VCaP (cell line): ENCODE results near the gene TNFRSF12A.

ENCODE experiments used
- H3K27ac ChIP-seq: fragments of 450-650 bp; 2 replicates; pipeline ENCODE4 v1.5.1; 2017
- CTCF ChIP-seq: fragments of 450-650 bp; conservative IDR thresholded peaks from 2 replicates; pipeline ENCODE4 v1.5.1; 2017; ENCODE audit warnings: mild to moderate bottlenecking, moderate library complexity

Gene TNFRSF12A

GRCh38 chr16:2986623-2987188, 33.5 kb upstream of the TNFRSF12A start:
- H3K27ac ChIP-seq, result no peak overlapping the region
- TF ChIP-seq CTCF, result no peak

GRCh38 chr16:2987286-2987685, 32.9 kb upstream of the TNFRSF12A start:
- H3K27ac ChIP-seq, result no peak overlapping the region
- no peak for TF ChIP-seq CTCF

DNA sequence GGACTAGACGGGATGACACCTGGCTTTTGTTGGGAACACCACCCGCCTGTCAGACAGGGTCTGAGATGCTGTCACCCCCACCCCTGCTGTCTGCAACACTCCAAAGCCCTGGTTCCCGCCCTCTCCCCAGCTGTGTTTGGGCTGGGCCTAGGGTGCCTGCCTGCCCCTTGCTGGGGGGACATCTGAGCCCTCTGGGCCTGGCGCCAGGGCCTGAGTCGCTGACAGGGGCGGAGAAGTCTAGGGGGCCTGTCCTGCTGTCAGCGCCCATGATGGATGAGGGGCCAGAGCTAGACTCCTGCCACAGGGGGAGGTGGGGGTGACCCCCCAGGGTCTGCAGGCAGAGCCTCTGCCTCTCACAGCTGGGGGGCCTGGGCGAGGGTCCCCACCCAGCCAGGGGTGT, 32.3 kb upstream of the TNFRSF12A start:
- H3K27ac ChIP-seq, result no peak overlapping the region
- TF ChIP-seq CTCF, result no peak

DNA sequence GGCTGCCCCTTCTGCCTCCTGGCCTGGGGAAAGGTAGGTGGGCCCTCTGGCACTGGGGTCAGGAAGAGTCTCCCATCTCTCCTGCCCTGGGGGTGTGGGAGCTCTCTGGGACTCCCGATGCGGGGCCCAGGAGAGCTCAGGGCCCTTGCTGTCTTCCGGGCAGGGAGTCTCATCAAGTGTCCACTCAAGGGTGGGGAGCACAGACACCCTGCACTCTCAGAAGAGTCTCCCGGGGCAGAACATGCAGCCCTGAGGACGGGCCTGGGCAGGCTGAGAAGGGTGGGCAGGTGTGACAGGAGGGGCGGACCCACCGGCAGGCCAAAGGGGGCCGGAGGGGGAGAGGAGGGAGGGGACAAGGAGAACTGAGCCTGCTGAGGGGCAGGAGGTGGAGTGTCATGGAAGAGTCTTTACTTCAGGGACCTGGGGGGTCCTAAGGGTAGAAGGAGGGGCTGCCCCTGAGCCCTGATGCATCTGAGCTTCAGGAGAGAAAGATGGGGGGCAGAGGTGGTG, 31.5 kb upstream of the TNFRSF12A start:
- TF ChIP-seq CTCF, result no peak
- H3K27ac ChIP-seq, result no peak overlapping the region

DNA sequence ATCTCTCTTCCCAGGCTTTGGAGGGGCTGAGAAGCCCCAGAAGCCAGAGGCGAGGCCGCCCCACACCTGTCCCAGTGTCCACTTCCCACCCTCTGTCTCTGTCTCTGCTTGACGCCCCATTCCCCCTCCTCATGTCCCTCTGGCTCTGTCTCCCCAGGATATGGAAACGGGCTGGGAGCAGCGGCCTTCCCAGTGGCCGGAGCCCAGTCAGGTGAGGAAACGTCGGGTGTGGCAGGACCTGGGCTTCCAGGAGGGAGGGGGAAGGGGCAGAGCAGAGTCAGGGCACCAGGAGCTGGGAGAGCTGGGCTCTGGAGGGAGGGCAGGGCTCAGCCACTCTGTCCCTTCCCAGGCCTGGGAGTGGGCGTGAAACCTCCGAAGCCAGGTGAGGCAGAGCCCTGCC, 29.3 kb upstream of the TNFRSF12A start:
- H3K27ac ChIP-seq, result no peak overlapping the region
- TF ChIP-seq CTCF, result no peak

GRCh38 chr16:2991566-2992261, 28.5 kb upstream of the TNFRSF12A start:
- no peak for TF ChIP-seq CTCF
- H3K27ac ChIP-seq, result no peak overlapping the region

DNA sequence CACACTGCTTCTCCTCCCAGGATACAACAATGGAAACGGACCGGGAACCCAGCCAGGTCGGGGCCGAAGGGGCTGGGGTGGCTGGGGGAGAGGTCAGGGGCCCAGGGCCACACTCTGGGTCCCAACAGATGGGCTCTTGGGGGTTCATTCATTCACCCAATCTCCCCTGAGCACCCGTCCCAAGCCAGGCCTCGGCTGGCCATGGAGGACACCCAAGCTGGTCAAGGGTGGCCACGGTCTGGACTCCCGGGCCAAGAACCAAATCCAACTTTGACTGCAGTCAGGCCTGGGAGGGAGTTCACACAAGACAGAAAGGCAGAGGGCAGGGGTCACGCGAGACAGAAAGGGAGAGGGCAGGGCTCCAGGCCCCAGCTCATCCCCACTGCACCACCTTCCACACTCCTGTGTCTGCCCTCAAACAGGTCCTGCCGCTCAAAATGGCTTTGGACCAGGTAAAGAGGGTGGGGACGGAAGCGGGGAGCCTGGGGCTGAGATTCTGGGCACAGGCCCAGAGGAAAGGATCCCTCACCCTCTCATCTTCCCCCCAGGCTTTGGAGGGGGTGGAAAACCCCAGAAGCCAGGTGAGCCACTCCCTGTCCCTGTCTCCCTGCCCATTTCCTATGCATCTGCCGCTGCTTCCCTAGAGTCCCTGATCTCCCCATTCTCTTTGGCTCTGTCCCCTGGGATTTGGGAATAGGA, 27.6 kb upstream of the TNFRSF12A start:
- no peak overlapping the region for H3K27ac ChIP-seq
- TF ChIP-seq CTCF, result no peak
